GM18498 (cell line): ENCODE measurements around the gene GRIA2.

Experiments
- ATAC-seq: cut with Tn5 transposase; IDR thresholded peaks from one replicate; pipeline ENCODE4 v1.9.1; 2021; ENCODE audit warnings: mild to moderate bottlenecking, moderate library complexity; ENCODE audit not compliant: unreplicated experiment

GRIA2 gene

GRCh38 chr4:157358851-157359250, 138.3 kb downstream of the GRIA2 start:
- ATAC-seq, result no peak

- no peak for ATAC-seq
Observed at GRCh38 chr4:157363360-157363759, 142.8 kb downstream of the GRIA2 start.

GRCh38 chr4:157372154-157372553, 151.6 kb downstream of the GRIA2 start:
- no peak for ATAC-seq

- no peak for ATAC-seq
Observed at GRCh38 chr4:157372567-157372966, 152.0 kb downstream of the GRIA2 start.

- no peak for ATAC-seq
Observed at GRCh38 chr4:157389741-157390140, 169.2 kb downstream of the GRIA2 start.

GRCh38 chr4:157405070-157405469, 184.5 kb downstream of the GRIA2 start:
- no peak for ATAC-seq
